ENCODE data around the gene ART5.

The ART5 gene

DNA sequence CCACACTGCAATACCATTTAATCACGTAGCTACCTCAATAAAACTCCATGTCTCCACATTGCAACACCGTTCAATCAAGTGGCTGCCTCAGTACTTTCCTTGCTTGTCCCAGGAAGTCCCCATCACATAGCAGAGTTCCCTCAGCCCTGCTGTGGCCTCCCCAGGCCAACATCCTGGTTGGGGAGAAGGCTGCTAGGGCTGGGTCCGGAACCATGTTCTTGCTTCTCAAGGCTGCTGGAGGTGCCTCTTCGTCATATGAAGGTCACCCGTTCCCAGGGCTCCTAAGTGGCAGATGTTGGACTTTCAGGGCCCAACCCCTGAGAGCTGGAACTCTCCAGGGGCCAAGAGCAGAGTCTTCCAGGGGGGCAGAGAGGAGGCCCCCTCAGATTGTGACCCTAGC lies 3.3 kb downstream of the ART5 start:
- H3K27ac ChIP-seq: no peak overlapping the region
- TF ChIP-seq CTCF (conservative IDR thresholded peaks at IDR 0.05): no peak

GRCh38 chr11:3637201-3637600 lies 4.6 kb downstream of the ART5 start:
- TF ChIP-seq CTCF (conservative IDR thresholded peaks at IDR 0.05): no peak
- no peak overlapping the region for H3K27ac ChIP-seq

DNA sequence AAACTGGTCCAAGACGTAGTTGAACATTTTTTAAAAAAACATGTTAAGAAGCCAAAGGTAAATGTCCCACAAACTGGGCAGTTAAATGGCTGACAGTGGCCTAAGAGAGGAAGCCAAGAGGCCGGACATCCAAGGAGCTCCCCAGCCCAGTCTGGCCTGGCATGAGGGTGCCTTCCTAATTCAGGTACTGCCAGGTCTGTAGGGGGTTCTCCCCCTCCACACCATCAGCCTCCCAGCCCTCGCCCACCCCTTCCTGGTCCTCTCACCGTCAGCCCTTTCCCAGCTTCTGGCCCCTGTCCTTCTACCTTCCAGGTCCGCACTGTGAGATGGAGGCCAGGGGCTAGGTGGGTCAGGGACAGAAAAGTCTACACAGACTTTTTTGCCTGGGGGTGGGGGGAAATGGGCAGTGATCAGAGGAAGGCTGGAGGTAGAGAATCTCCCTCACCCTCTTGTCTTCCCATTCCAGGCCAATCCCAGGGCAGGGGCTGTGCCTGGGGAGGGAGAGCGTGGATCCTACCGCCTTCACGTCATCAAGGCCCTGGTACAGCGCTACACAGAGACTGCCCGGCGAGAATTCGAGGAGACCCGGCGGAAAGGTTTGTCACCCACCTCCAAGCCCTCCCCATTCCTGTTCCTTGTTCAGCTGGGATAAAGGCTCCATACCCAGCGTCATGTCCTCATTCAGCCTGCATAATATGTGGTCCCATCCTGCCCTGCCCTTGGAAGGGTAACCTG lies 6.0 kb downstream of the ART5 start:
- no peak overlapping the region for H3K27ac ChIP-seq
- TF ChIP-seq CTCF (conservative IDR thresholded peaks at IDR 0.05): no peak

DNA sequence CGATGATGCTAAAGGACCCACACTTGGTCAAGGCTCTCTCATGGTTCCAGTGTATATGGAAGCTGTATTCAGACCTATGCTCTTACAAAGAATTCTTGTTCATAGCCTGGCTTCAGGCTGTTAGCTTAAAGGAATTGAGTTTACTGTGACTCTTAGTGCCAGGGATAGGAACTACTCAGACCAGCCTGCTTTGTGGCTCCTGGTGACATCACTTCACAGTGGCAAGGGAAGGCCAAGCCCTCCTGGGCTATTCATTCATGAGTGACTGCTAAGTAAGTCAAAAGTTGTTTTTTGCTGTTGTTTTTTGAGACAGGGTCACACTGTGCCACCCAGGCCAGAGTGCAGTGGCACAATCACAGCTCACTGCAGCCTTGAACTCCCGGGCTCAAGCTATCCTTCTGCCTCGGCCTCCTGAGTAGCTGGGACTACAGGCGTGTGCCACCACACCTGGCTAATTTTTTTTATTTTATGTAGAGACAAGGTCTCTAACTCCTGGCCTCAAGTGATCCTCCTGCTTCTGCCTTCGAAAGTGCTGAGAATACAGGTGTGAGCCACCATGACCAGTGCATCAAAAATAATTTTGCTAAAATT lies 9.6 kb downstream of the ART5 start:
- no peak overlapping the region for H3K27ac ChIP-seq
- TF ChIP-seq CTCF (conservative IDR thresholded peaks at IDR 0.05): no peak

DNA sequence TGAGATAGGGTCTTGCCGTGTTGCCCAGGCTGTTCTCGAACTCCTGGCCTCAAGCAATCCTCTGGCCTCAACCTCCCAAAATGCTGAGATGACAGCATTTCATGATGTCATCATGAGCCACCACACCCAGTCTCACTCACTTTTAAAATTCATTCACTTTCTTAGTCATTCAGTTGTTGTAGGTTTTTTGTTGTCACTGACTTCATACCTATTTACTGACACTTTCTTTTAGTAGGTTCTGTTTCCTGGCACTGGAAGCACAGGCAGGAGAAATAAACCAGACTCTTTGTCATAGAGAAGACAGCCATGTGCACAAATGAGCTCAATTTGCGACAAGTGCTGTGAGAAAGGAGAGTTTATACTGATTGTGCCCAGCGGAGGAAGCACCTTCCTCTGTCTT lies 10.5 kb downstream of the ART5 start:
- TF ChIP-seq CTCF (conservative IDR thresholded peaks at IDR 0.05): no peak
- H3K27ac ChIP-seq: no peak overlapping the region

DNA sequence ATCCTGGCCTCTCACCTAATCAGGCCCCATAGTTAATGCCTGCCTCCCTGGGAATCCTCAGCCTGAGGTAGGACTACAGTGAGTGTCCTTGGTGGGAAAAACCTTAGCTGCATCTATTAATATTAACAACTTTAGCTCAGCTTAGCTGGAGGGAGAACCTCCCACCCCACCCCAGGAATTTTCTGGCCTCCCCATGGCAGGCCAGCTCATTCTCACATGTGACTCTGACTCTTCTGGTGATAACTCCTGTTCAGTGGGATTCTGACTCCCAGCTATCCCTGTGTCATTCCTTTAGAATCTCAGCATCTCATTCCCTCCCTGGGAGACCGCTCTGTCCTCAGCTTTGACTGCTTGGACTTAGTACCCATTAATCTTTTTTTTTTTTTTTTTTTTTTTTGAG lies 14.5 kb downstream of the ART5 start:
- TF ChIP-seq CTCF (conservative IDR thresholded peaks at IDR 0.05): no peak
- H3K27ac ChIP-seq: no peak overlapping the region

DNA sequence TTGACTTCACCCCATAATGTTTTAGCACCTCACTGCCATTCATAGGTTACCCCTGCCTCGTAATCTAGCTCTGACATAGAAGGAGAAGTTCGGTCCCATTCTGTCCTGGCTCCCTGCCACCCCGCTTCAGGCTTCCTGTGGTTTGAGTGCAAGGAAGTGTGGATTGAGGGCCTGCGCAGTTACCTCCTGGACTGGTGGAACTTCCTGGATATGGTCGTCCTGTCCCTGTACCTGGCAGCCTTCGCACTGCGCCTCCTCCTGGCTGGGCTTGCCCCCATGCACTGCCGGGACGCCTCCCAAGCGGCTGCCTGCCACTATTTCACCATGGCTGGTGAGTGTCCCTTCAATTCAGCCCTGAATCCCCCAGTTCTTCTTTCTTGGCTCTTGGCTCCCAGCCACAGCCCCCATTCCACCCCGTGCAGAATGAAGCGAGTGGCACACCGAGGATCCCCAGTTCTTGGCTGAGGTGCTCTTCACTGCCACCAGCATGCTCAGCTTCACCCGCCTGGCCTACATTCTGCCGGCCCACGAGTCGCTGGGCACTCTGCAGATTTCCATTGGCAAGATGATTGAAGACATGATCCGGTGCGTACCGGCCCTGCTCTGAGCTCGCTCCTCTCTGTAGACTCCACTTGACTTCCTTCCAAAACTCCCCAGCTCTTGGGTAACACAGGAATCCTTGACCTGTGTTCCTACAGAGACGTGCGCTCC lies 15.4 kb downstream of the ART5 start:
- no peak for TF ChIP-seq CTCF (conservative IDR thresholded peaks at IDR 0.05)
- no peak overlapping the region for H3K27ac ChIP-seq

Measured in VCaP (cell line).